GM21619 (cell line): ENCODE measurements around the gene ANTKMT.
"Not testable (repeated sequence)": the region's sequence is repeated elsewhere in the genome, so short reads cannot be mapped to it uniquely, and the experiment has no call there.

Experiments
- ATAC-seq: cut with Tn5 transposase; IDR thresholded peaks from one replicate; pipeline ENCODE4 v1.9.1; 2021; ENCODE audit not compliant: unreplicated experiment

Gene ANTKMT

GRCh38 chr16:740459-740763 is 19.5 kb downstream of the ANTKMT start:
- peak; percentile 18 for ATAC-seq

GRCh38 chr16:740764-741505 is 20.0 kb downstream of the ANTKMT start, which contains the start of gene CIAO3:
CIAO3 (minus strand) TSS chr16:740997; CDS start chr16:740985, 12 bp downstream.
- peak; percentile 67 for ATAC-seq

GRCh38 chr16:741986-742629 is 21.2 kb downstream of the ANTKMT start:
- ATAC-seq = no peak

- not testable (repeated sequence) for ATAC-seq
Observed at GRCh38 chr16:742894-743293, 21.9 kb downstream of the ANTKMT start.

GRCh38 chr16:743794-744500 is 23.0 kb downstream of the ANTKMT start:
- ATAC-seq = no peak

- no peak for ATAC-seq
Observed at GRCh38 chr16:745739-746138, 24.8 kb downstream of the ANTKMT start.

- no peak for ATAC-seq
Observed at GRCh38 chr16:746637-747036, 25.7 kb downstream of the ANTKMT start.

GRCh38 chr16:747978-748746 is 27.2 kb downstream of the ANTKMT start:
- no peak for ATAC-seq

- no peak for ATAC-seq
Observed at GRCh38 chr16:749010-749409, 28.1 kb downstream of the ANTKMT start.

GRCh38 chr16:750485-750884 is 29.5 kb downstream of the ANTKMT start:
- no peak for ATAC-seq

GRCh38 chr16:751152-752006 is 30.4 kb downstream of the ANTKMT start:
- no peak for ATAC-seq

- no peak for ATAC-seq
Observed at GRCh38 chr16:752007-752312, 31.0 kb downstream of the ANTKMT start.

GRCh38 chr16:754121-754607 is 33.2 kb downstream of the ANTKMT start:
- not testable (repeated sequence) for ATAC-seq

- ATAC-seq = no peak
Observed at GRCh38 chr16:754656-755055, 33.7 kb downstream of the ANTKMT start.

GRCh38 chr16:756428-756827 is 35.5 kb downstream of the ANTKMT start:
- no peak for ATAC-seq

- ATAC-seq = no peak
Observed at GRCh38 chr16:759110-759910, 38.4 kb downstream of the ANTKMT start.

GRCh38 chr16:760065-760464 is 39.1 kb downstream of the ANTKMT start:
- no peak for ATAC-seq

GRCh38 chr16:760545-761343 is 39.8 kb downstream of the ANTKMT start, which contains the start of gene MSLN:
MSLN (plus strand) TSS chr16:760734; CDS start chr16:762681, 1,947 bp downstream.
- ATAC-seq = no peak
